OCI-LY7 (cell line): ENCODE measurements around the gene CYP2C18.
"Not testable (repeated sequence)": the region's sequence is repeated elsewhere in the genome, so short reads cannot be mapped to it uniquely, and the experiment has no call there.

ENCODE experiments used
- EZH2phosphoT487 ChIP-seq: fragments of 200-600 bp; sonication (generic); IDR thresholded peaks from 2 replicates; pipeline ENCODE4 v1.6.1; 2018; ENCODE audit warnings: low read depth, borderline replicate concordance, mild to moderate bottlenecking, mixed run types, antibody characterized with exemption, low read length, moderate library complexity, mixed read lengths
- TF ChIP-seq, protein P1 (sequence below): fragments of 200-600 bp; sonication (generic); conservative IDR thresholded peaks from 2 replicates; pipeline ENCODE4 v1.5.1; 2014; ENCODE audit warnings: mild to moderate bottlenecking, antibody characterized with exemption, low read length, moderate library complexity, mixed read lengths

- TF ChIP-seq, protein P1, sequence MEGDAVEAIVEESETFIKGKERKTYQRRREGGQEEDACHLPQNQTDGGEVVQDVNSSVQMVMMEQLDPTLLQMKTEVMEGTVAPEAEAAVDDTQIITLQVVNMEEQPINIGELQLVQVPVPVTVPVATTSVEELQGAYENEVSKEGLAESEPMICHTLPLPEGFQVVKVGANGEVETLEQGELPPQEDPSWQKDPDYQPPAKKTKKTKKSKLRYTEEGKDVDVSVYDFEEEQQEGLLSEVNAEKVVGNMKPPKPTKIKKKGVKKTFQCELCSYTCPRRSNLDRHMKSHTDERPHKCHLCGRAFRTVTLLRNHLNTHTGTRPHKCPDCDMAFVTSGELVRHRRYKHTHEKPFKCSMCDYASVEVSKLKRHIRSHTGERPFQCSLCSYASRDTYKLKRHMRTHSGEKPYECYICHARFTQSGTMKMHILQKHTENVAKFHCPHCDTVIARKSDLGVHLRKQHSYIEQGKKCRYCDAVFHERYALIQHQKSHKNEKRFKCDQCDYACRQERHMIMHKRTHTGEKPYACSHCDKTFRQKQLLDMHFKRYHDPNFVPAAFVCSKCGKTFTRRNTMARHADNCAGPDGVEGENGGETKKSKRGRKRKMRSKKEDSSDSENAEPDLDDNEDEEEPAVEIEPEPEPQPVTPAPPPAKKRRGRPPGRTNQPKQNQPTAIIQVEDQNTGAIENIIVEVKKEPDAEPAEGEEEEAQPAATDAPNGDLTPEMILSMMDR: not testable (repeated sequence)
- TF ChIP-seq EZH2phosphoT487: not testable (repeated sequence)
Observed at GRCh38 chr10:94682636-94683035, 893 bp upstream of the CYP2C18 start.
